HG03196 (cell line): ENCODE measurements around the gene OR9Q1.

Experiments
- ATAC-seq: cut with Tn5 transposase; IDR thresholded peaks from one replicate; pipeline ENCODE4 v1.9.1; 2021; ENCODE audit not compliant: unreplicated experiment

The OR9Q1 gene

GRCh38 chr11:58227956-58228615 is 204.4 kb downstream of the OR9Q1 start:
- ATAC-seq, result no peak
